CD14-positive monocyte (primary cell): ENCODE data around the gene RNGTT. TPM values are rescaled to one million over a fixed set of nuclear protein-coding genes. Genes with fewer than 3 reads are reported as not detected.
A peak's percentile ranks its signal among the peaks of the same experiment; 100 is the strongest.

ENCODE experiments used
- DNase-seq, 3 donors: peaks; one replicate each; pipeline ENCODE4 v3.0.0-alpha.2; 2011 to 2022
- H2AFZ ChIP-seq: 2 replicates; pipeline ENCODE4 v1.6.0; 2012; ENCODE audit warnings: mild to moderate bottlenecking, low read depth, low read length, inconsistent platforms; ENCODE audit not compliant: insufficient read depth, poor library complexity, severe bottlenecking
- H3K27ac ChIP-seq, 2 donors: 1 replicate in 1 of 2; 2 replicates in 1 of 2; pipeline ENCODE4 v1.5.1; 2012 to 2013; ENCODE audit warnings: low read length in 2 of 2, control low read depth in 1 of 2, inconsistent platforms in 1 of 2, low read depth in 1 of 2, mild to moderate bottlenecking in 1 of 2
- H3K27me3 ChIP-seq, 2 donors: one replicate each; pipeline versions ENCODE4 v1.6.0 to v1.6.1; 2011 to 2013; ENCODE audit warnings: low read length in 2 of 2; ENCODE audit not compliant: control insufficient read depth in 2 of 2, insufficient read depth in 2 of 2
- H3K36me3 ChIP-seq, 2 donors: replicated peaks in 1 of 2; 1 replicate in 1 of 2; 2 replicates in 1 of 2; pipeline versions ENCODE4 v1.5.1 to v1.6.1; 2012 to 2013; ENCODE audit warnings: low read length in 2 of 2, control low read depth in 1 of 2, inconsistent platforms in 1 of 2, mild to moderate bottlenecking in 1 of 2; ENCODE audit not compliant: insufficient read depth in 2 of 2, control insufficient read depth in 1 of 2
- H3K4me1 ChIP-seq, 2 donors: 1 replicate in 1 of 2; 2 replicates in 1 of 2; pipeline versions ENCODE4 v1.5.1 to v1.6.1; 2012 to 2013; ENCODE audit warnings: low read length in 2 of 2, control low read depth in 1 of 2, inconsistent platforms in 1 of 2, mild to moderate bottlenecking in 1 of 2, moderate library complexity in 1 of 2; ENCODE audit not compliant: insufficient read depth in 2 of 2, control insufficient read depth in 1 of 2
- H3K4me2 ChIP-seq: replicated peaks from 2 replicates; pipeline ENCODE3; 2012; ENCODE audit warnings: low read length, moderate library complexity, mild to moderate bottlenecking; ENCODE audit not compliant: poor library complexity, severe bottlenecking; ENCODE audit errors: extremely low read depth
- H3K4me3 ChIP-seq, 3 experiments: fragments of 200-600 bp in 1 of 3; sonication (generic) in 1 of 3; replicated peaks in 1 of 3; 1 replicate in 2 of 3; 2 replicates in 1 of 3; pipeline ENCODE4 v1.5.1; 2011 to 2013; ENCODE audit warnings: low read length in 3 of 3, mild to moderate bottlenecking in 3 of 3, control low read depth in 2 of 3, low read depth in 2 of 3, inconsistent platforms in 1 of 3, moderate library complexity in 1 of 3
- H3K79me2 ChIP-seq: 2 replicates; pipeline ENCODE4 v1.6.0; 2012; ENCODE audit warnings: mild to moderate bottlenecking, control low read depth, inconsistent platforms, low read length, moderate library complexity; ENCODE audit not compliant: insufficient read depth
- H3K9ac ChIP-seq: 2 replicates; pipeline ENCODE4 v1.6.0; 2017; ENCODE audit warnings: low read length, mild to moderate bottlenecking; ENCODE audit not compliant: insufficient read depth, poor library complexity, severe bottlenecking
- H3K9me3 ChIP-seq, 2 donors: replicated peaks in 1 of 2; 1 replicate in 1 of 2; 2 replicates in 1 of 2; pipeline versions ENCODE4 v1.5.1 to v1.6.1; 2012 to 2013; ENCODE audit warnings: low read length in 2 of 2, control low read depth in 1 of 2; ENCODE audit not compliant: control insufficient read depth in 1 of 2, insufficient read depth in 1 of 2
- H4K20me1 ChIP-seq: 2 replicates; pipeline ENCODE4 v1.6.0; 2012; ENCODE audit warnings: mild to moderate bottlenecking, low read length, control low read depth, moderate library complexity; ENCODE audit not compliant: insufficient read depth
- H3K27ac Mint-ChIP-seq, 7 donors: one replicate each; pipeline ENCODE4 v1.8.0; 2020; ENCODE audit warnings: mild to moderate bottlenecking in 7 of 7, mixed read lengths in 7 of 7, moderate library complexity in 6 of 7, inconsistent platforms in 2 of 7
- H3K27me3 Mint-ChIP-seq, 3 donors: one replicate each; pipeline ENCODE4 v1.8.0; 2021 to 2022; ENCODE audit warnings: low read depth in 3 of 3, mild to moderate bottlenecking in 3 of 3, mixed read lengths in 3 of 3, moderate library complexity in 3 of 3, inconsistent platforms in 1 of 3
- H3K36me3 Mint-ChIP-seq, 2 donors: one replicate each; pipeline ENCODE4 v1.8.0; 2020; ENCODE audit warnings: mixed read lengths in 2 of 2, inconsistent platforms in 1 of 2, mild to moderate bottlenecking in 1 of 2
- H3K4me1 Mint-ChIP-seq: one replicate; pipeline ENCODE4 v1.8.0; 2020; ENCODE audit warnings: mild to moderate bottlenecking, mixed read lengths
- H3K4me3 Mint-ChIP-seq, 2 donors: one replicate each; pipeline ENCODE4 v1.8.0; 2020; ENCODE audit warnings: mild to moderate bottlenecking in 2 of 2, mixed read lengths in 2 of 2, moderate library complexity in 1 of 2
- H3K9me3 Mint-ChIP-seq, 7 donors: one replicate each; pipeline ENCODE4 v1.8.0; 2020 to 2022; ENCODE audit warnings: mixed read lengths in 7 of 7, mild to moderate bottlenecking in 6 of 7, moderate library complexity in 6 of 7, inconsistent platforms in 2 of 7
- CTCF ChIP-seq: fragments of 200-600 bp; IDR thresholded peaks from one replicate; pipeline ENCODE4 v1.8.0; 2022; ENCODE audit warnings: antibody characterized with exemption, mild to moderate bottlenecking
- WGBS: methylation state at CpG from one replicate; pipeline ENCODE4 v1.1.5; 2013; ENCODE audit warnings: missing lambda C conversion rate; ENCODE audit not compliant: insufficient coverage; 5-methylcytosine and 5-hydroxymethylcytosine counted together
- intact Hi-C, 2 donors: fragments of 100-400 bp; cut with micrococcal nuclease; formaldehyde crosslinking; loops; one replicate each; pipeline versions ENCODE4 v1.15.0 to v1.15.1; 2023
- polyA plus RNA-seq, 3 donors: library from polyadenylated mRNA; depleted of rRNA in 1 of 3; unstranded in 2 of 3; stranded (reverse) in 1 of 3; fragments of 300-500 nt in 2 of 3; fragments of >200 nt in 1 of 3; fragmentation: Illumina TruSeq in 2 of 3; gene quantifications; 1 replicate in 2 of 3; 2 replicates in 1 of 3; pipeline ENCODE4 v1.2.3, GENCODE V29; 2012 to 2021

Gene RNGTT
- polyA plus RNA-seq, 3 donors = 2.3 to 8.6 (median 5.8) TPM

GRCh38 chr6:88964509-88964908 lies 1.1 kb upstream of the RNGTT start:
- H3K27ac ChIP-seq = no peak overlapping the region
- WGBS = 91% methylated on average over 4 of the region's 5 CpGs

GRCh38 chr6:88958842-88959241 lies 4.6 kb downstream of the RNGTT start:
- peaks cover 16% of the 10 kb centered on the region for H3K4me1 Mint-ChIP-seq
- no peak overlapping the region for H3K4me3 Mint-ChIP-seq
- peaks cover 7 to 23% of the 10 kb centered on the region in 2 donors for H3K36me3 Mint-ChIP-seq
- Histone ChIP-seq H3K9ac (no peak overlapping the region), H4K20me1 (no peaks in the 10 kb centered on the region), H3K79me2 (peaks cover 92% of the 10 kb centered on the region), H3K4me2 (no peak overlapping the region), H3K4me3 (no peak overlapping the region), H3K4me1 (peaks cover 9 to 14% of the 10 kb centered on the region in 2 donors), H3K27me3 (no peaks in the 10 kb centered on the region), H3K27ac (no peak overlapping the region), H3K9me3 (peaks cover 11 to 16% of the 10 kb centered on the region in 2 donors), H3K36me3 (peaks cover 0 to 12% of the 10 kb centered on the region in 2 donors), H2AFZ (no peak overlapping the region)
- H3K27ac Mint-ChIP-seq = no peak overlapping the region
- TF ChIP-seq CTCF = no peak
- H3K9me3 Mint-ChIP-seq = peaks cover 8 to 29% (median 17%) of the 10 kb centered on the region in 7 donors
- DNase-seq = no peak
- intact Hi-C loops = no loop called here
- peaks cover 0 to 3% (median 0%) of the 10 kb centered on the region in 3 donors for H3K27me3 Mint-ChIP-seq

More at GRCh38 chr6:88964509-88964908, 1.1 kb upstream of the RNGTT start:
- Mint-ChIP-seq H3K27ac (peak overlapping the region in 1 of 7 donors; percentile 27), H3K4me1 (peaks cover 15% of the 10 kb centered on the region), H3K4me3 (no peak overlapping the region), H3K27me3 (peaks cover 0 to 4% (median 0%) of the 10 kb centered on the region in 3 donors), H3K36me3 (peaks cover 0 to 10% of the 10 kb centered on the region in 2 donors), H3K9me3 (peaks cover 7 to 39% (median 29%) of the 10 kb centered on the region in 7 donors)
- intact Hi-C loops = loop anchor here in 1 of 2 donors (10.0 kb wide), 2 partner anchors 670 to 860 kb away; partner anchors contain the start of genes CASP8AP2 and LYRM2
- Histone ChIP-seq H3K4me1 (peaks cover 15 to 19% of the 10 kb centered on the region in 2 donors), H3K27me3 (no peaks in the 10 kb centered on the region), H3K4me3 (peak overlapping the region in 1 of 3 experiments; percentile 93), H3K79me2 (peaks cover 39% of the 10 kb centered on the region), H3K9me3 (peaks cover 19 to 25% of the 10 kb centered on the region in 2 donors), H2AFZ (no peak overlapping the region), H4K20me1 (no peaks in the 10 kb centered on the region), H3K9ac (no peak overlapping the region), H3K4me2 (peak overlapping the region; percentile 91), H3K36me3 (no peaks in the 10 kb centered on the region)
- no peak for TF ChIP-seq CTCF
- DNase-seq = no peak
